Body of pancreas (tissue), 4 donors: ENCODE results near the gene COL23A1.

Experiments
- POLR2A ChIP-seq, 3 donors: fragments of 450-650 bp; IDR thresholded peaks; one replicate each; pipeline ENCODE4 v1.6.1; 2016; ENCODE audit warnings: antibody characterized with exemption in 3 of 3, mild to moderate bottlenecking in 2 of 3
- TF ChIP-seq, protein P1 (sequence below), 7 experiments: fragments of 450-650 bp in 4 of 7; fragments of 200-600 bp in 3 of 7; sonication (generic) in 3 of 7; IDR thresholded peaks; one replicate each; pipeline ENCODE4 v1.5.1; 2016 to 2019; ENCODE audit warnings: antibody characterized with exemption in 7 of 7

DNA sequence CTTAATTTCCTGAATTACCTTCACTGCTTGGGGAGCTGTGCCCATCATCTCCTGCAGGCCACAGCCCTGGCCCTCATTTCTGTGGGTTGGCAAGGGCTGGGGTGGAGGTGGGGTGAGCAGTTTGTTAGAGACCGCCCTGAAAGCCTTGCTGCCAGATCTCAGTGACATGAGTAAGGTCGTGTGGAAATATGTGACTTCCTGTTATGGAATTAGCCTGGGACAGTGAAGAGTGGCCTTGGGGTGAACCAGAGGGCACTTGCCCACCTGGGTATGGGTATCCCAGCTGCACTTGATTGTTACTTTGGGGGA lies 388.3 kb downstream of the COL23A1 start:
- TF ChIP-seq, protein P1, sequence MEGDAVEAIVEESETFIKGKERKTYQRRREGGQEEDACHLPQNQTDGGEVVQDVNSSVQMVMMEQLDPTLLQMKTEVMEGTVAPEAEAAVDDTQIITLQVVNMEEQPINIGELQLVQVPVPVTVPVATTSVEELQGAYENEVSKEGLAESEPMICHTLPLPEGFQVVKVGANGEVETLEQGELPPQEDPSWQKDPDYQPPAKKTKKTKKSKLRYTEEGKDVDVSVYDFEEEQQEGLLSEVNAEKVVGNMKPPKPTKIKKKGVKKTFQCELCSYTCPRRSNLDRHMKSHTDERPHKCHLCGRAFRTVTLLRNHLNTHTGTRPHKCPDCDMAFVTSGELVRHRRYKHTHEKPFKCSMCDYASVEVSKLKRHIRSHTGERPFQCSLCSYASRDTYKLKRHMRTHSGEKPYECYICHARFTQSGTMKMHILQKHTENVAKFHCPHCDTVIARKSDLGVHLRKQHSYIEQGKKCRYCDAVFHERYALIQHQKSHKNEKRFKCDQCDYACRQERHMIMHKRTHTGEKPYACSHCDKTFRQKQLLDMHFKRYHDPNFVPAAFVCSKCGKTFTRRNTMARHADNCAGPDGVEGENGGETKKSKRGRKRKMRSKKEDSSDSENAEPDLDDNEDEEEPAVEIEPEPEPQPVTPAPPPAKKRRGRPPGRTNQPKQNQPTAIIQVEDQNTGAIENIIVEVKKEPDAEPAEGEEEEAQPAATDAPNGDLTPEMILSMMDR (IDR thresholded peaks at IDR 0.05), result no peak
- TF ChIP-seq POLR2A (IDR thresholded peaks at IDR 0.05), result no peak
